Peyer's patch (tissue), 4 donors: ENCODE data around the gene ZNF513.

Experiments
- CTCF ChIP-seq, 6 experiments: fragments of 450-650 bp in 4 of 6; fragments of 200-600 bp in 2 of 6; sonication (generic) in 1 of 6; IDR thresholded peaks; one replicate each; pipeline ENCODE4 v1.5.1; 2017 to 2019; ENCODE audit warnings: antibody characterized with exemption in 6 of 6, mild to moderate bottlenecking in 3 of 6, moderate library complexity in 1 of 6
- POLR2A ChIP-seq, 2 donors: fragments of 450-650 bp; IDR thresholded peaks; one replicate each; pipeline ENCODE4 v1.5.1; 2017; ENCODE audit warnings: antibody characterized with exemption in 2 of 2, mild to moderate bottlenecking in 2 of 2, moderate library complexity in 2 of 2

GRCh38 chr2:27393225-27393624, 12.7 kb upstream of the ZNF513 start:
- TF ChIP-seq POLR2A (IDR thresholded peaks at IDR 0.05): no peak
- no peak for TF ChIP-seq CTCF (IDR thresholded peaks at IDR 0.05)
